Fibroblast of mammary gland (primary cell): Measurements from ENCODE around the gene PLK4.

Experiments used
- DNase-seq: peaks from one replicate; pipeline ENCODE4 v3.0.0-alpha.2; 2010; ENCODE audit warnings: low read depth
- H3K4me3 ChIP-seq: 2 replicates; pipeline ENCODE4 v1.5.1; 2011; ENCODE audit warnings: low read depth, mild to moderate bottlenecking, low read length, moderate library complexity; ENCODE audit not compliant: control insufficient read depth
- TF ChIP-seq, protein P1 (sequence below): conservative IDR thresholded peaks from 2 replicates; pipeline ENCODE4 v1.5.1; 2011; ENCODE audit warnings: low read depth, low read length, inconsistent platforms; ENCODE audit not compliant: control insufficient read depth, insufficient read depth

The PLK4 gene

DNA sequence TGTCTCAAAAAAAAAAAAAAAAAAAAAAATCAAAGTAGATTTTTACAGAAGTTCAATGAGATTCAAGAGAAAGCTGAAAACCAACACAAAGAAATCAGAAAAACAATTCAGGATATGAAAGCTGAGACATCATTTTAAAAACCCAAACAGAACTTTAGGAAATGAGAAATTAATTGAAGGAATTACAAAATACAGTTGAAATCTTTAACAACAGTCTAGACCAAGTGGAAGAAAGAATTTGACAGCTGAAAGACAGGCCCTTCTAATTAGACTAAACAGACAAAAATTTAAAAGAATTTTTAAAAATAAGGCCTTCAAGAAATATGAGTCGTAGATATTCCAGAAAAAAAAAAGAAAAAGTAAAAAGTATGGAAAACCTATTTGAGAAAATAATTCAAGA is 33.9 kb upstream of the PLK4 start:
- TF ChIP-seq, protein P1, sequence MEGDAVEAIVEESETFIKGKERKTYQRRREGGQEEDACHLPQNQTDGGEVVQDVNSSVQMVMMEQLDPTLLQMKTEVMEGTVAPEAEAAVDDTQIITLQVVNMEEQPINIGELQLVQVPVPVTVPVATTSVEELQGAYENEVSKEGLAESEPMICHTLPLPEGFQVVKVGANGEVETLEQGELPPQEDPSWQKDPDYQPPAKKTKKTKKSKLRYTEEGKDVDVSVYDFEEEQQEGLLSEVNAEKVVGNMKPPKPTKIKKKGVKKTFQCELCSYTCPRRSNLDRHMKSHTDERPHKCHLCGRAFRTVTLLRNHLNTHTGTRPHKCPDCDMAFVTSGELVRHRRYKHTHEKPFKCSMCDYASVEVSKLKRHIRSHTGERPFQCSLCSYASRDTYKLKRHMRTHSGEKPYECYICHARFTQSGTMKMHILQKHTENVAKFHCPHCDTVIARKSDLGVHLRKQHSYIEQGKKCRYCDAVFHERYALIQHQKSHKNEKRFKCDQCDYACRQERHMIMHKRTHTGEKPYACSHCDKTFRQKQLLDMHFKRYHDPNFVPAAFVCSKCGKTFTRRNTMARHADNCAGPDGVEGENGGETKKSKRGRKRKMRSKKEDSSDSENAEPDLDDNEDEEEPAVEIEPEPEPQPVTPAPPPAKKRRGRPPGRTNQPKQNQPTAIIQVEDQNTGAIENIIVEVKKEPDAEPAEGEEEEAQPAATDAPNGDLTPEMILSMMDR, result no peak
- no peak for DNase-seq
- H3K4me3 ChIP-seq, result no peak overlapping the region

DNA sequence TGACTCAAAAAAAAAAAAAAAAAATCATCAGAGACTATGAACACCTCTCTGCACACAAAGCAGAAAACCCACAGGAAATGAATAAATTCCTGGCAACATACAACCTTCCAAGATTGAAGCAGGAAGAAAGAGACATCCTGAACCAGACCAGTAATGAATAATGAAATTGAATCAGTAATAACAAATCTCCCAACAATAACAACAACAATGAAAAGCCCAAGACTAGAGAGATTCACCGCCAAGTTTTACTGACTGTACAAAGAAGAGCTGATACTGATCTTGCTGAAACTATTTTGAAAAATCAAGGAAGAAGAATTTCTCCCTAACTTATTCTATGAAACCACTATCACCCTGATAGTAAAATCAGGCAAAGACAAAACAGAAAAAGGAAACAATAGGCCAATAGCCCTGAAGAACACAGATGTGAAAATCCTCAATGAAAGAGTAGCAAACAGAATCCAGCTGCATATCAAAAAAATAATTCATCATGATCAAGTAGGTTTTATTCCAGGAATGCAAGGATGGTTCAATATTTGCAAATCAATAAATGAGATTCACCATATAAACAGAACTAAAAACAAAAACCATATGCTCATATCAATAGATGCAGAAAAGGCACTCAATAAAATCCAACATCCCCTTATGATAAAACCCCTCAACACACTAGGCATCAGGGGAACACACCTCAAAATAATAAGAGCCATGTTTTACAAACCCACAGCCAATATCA is 31.0 kb upstream of the PLK4 start:
- H3K4me3 ChIP-seq, result no peak overlapping the region
- peak; percentile 4 for DNase-seq
- TF ChIP-seq, protein P1, result no peak

DNA sequence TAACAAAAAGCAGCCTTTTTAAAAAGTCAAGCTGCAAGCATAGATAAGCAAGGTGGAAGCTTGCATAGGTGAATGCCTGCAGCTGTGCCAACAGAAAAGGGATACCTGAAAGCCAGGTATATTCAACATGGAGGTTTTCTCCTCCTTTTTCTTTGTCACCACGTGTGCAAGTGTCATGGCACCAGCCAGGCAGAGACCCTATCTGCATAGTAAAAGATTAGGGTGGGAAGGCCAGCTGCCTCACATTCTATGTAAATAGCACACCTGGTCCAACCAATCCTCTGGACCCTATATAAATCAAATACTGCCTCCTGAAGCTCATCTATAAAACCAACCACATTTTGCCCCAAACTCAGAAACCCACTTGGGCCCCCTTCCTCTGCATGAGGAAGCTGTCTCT is 28.0 kb upstream of the PLK4 start:
- no peak for DNase-seq
- H3K4me3 ChIP-seq, result no peak overlapping the region
- TF ChIP-seq, protein P1, result no peak

DNA sequence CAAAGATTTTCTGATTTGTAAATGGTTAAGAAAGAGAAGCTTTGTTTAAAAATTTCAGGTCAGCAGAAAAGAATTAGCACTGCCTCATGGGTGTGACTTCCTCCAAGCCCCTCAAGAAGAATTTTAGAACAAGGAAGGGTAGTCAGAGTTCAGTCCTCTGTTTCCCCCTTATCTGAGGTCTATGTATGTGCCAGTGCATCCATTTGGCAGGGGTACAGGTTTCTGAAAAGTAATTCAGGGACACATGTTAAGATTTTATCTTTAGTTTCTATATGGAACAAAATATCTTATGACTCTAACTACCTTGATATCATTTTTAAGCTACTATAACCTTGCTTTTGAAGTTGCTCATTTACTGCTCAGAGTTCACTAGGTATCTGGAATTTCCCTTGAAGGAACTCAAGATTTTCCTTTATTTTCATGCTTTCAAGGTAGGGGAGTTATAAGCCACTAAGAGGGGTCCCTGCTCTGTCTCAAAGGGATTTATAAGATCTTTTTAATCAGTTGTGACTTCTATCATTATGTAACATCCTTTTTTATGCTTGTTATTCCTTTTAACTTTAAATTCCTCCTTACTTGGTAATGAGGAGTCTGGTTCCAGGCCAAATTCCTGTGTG is 24.4 kb upstream of the PLK4 start:
- TF ChIP-seq, protein P1, result no peak
- H3K4me3 ChIP-seq, result no peak overlapping the region
- no peak for DNase-seq

DNA sequence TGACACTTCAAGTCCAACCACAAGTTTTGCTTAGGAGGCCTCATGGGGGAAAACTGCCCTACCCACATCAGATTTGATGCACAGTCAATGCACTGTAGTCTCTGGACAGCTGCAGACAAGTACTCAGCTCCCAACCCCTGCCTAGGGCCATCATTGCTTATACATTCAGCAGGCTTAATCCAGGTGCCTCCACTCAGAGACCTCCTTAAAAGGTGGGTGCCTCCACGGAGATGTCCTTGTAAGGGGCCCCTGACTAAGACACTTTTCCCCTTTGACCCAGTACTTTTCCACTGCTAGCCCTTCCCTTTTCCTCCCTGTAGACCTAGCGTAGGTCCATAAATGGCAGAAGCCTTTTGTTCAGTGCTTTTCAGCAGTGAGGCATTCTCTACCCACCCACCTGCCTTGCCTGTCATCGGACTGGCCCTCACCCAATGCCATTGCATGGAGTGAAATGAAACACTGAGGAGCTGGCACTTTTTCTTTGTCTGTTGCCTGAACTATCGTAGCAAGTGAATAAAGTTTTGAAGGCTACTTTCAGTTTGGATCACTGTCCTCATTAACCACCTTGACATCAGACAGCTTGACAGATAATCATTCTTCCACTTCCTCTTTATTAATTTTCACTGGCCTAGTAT is 23.8 kb upstream of the PLK4 start:
- TF ChIP-seq, protein P1, result no peak
- no peak overlapping the region for H3K4me3 ChIP-seq
- peak; percentile 84 for DNase-seq

DNA sequence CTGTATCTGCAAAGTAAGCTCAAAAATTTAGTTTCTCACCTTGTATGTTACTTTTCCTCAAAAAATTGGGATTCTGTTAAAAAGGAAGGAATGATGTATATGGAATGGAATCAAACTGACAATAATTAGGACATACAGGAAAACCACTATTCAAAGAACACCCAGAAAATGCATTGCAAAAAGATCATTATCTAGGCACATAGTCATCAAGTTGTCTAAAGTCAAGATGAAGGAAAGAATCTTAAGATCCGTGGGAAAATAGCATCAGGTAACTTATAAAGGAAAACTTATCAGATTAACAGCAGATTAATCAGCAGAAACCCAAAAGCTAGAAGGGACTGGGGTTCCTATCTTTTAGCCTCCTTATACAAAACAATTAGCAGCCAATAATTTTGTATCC is 23.1 kb upstream of the PLK4 start:
- no peak for DNase-seq
- TF ChIP-seq, protein P1, result no peak
- H3K4me3 ChIP-seq, result no peak overlapping the region
